ENCODE results near the gene NAGPA.

The NAGPA gene

GRCh38 chr16:5030251-5030870 is 3.4 kb downstream of the NAGPA start:
- DNase-seq (ENCODE audit: low read depth in 2 of 2, low spot score in 1 of 2) = no peak

DNA sequence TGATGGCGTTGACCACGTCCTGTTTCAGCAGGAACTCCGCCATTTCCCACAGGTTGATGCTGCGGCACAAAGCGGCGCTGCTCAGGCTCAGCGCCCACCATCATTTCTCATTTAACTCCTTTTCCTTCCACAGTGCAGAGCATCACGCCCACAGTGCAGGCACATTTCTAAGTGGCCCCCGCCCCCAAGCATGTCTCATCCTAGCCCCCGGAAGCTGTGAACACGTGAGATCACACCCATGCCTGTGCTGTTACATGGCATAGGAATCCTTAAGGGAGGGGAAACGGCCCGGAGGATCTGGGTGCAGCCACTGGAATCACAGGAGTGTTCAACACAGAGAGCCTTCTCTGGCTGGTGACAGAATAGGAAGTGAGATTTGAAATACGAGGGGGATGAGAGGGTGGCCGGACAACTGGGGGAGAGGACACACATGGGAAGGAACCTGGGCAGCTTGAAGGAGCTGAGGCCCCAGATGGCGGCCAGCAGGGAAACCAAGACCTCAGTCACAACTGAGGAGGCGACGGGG is 4.7 kb downstream of the NAGPA start:
- DNase-seq (ENCODE audit: low read depth in 2 of 2, low spot score in 1 of 2) = no peak

GRCh38 chr16:5027575-5028235 is 6.0 kb downstream of the NAGPA start:
- DNase-seq (ENCODE audit: low read depth in 2 of 2, low spot score in 1 of 2) = no peak

GRCh38 chr16:5027086-5027485 is 6.6 kb downstream of the NAGPA start:
- no peak for DNase-seq (ENCODE audit: low read depth in 2 of 2, low spot score in 1 of 2)

DNA sequence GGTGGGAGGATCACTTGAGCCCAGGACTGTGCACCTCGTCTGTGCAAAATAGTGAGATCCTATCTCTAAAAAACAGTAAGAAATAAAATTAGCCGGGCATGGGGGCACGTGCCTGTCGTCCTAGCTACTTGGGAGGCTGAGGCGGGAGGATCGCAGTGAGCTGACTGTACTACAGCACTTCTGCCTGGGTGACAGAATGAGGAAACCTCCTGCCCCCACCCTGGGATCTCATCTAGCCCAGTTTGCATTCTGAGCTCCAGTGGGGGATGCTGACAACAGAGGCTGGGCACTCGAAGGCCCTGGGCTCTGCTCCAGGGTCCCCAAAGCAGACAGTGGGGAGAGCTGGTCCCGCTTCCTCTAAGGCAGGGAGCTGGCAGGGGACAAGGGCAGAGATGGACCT is 7.1 kb downstream of the NAGPA start:
- no peak for DNase-seq (ENCODE audit: low read depth in 2 of 2, low spot score in 1 of 2)

GRCh38 chr16:5025171-5025632 is 8.5 kb downstream of the NAGPA start:
- no peak for DNase-seq (ENCODE audit: low read depth in 2 of 2, low spot score in 1 of 2)

- DNase-seq (ENCODE audit: low read depth in 2 of 2, low spot score in 1 of 2) = no peak
Measured at GRCh38 chr16:5024632-5025031, 9.1 kb downstream of the NAGPA start.

DNA sequence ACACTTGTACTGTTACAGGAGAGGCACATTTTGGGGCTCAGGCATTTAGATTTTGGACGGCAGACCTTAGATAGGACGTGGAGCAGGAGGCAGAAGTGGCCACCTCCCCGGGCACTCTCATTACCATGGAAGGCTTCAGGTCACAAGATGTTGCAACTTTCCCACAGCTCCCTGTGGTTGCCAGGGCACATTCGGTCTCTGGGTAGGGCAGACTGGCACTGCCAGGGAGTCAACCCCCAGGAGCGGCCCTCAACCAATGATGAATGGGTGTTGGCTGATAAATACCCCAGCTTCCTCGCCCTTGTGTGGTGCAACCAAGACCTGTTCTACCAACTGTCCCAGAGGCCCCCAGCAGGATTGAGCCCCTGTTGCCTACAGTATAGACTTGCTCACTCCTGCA is 11.2 kb downstream of the NAGPA start:
- no peak for DNase-seq (ENCODE audit: low read depth in 2 of 2, low spot score in 1 of 2)

- DNase-seq (ENCODE audit: low read depth in 2 of 2, low spot score in 1 of 2) = no peak
Measured at GRCh38 chr16:5020551-5020950, 13.2 kb downstream of the NAGPA start.

GRCh38 chr16:5019775-5020174 is 14.0 kb downstream of the NAGPA start:
- DNase-seq (ENCODE audit: low read depth in 2 of 2, low spot score in 1 of 2) = no peak

GRCh38 chr16:5018793-5019192 is 14.9 kb downstream of the NAGPA start:
- no peak for DNase-seq (ENCODE audit: low read depth in 2 of 2, low spot score in 1 of 2)

DNA sequence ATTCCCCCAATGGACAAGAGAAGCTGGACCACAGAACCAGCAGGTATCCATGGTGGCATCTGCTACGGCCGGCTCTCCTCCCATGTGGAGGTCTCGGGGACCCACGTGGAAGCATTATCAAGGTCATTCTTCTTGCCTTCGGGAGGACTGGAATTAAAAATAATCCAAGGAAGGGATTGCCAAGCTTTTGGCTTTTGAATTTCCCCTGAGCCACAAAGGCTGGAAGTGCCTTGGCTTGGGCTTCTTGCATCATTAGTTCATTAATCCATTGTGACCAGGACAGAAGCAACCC is 16.1 kb downstream of the NAGPA start:
- DNase-seq (ENCODE audit: low read depth in 2 of 2, low spot score in 1 of 2) = no peak

- DNase-seq (ENCODE audit: low read depth in 2 of 2, low spot score in 1 of 2) = no peak
Measured at GRCh38 chr16:5016967-5017677, 16.6 kb downstream of the NAGPA start.

DNA sequence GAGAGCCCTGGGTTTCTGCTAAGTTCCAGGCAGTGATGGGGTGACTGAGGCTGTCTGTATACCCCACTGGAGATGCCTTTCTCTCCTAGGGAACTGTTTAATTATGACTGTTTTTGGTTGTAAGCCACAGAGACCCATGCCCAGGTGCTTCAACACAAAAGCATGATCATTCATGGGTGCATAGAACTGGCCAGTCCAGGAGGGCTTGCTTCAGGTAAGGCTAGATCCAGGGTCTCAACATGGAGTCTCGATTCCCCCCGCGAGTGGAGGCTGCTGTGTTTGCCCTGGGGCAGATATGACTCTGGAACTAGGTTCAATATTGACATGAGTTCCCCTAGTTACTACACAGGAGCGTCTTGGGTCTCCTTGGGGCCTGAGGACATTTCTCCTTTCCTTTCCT is 17.8 kb downstream of the NAGPA start:
- no peak for DNase-seq (ENCODE audit: low read depth in 2 of 2, low spot score in 1 of 2)

DNA sequence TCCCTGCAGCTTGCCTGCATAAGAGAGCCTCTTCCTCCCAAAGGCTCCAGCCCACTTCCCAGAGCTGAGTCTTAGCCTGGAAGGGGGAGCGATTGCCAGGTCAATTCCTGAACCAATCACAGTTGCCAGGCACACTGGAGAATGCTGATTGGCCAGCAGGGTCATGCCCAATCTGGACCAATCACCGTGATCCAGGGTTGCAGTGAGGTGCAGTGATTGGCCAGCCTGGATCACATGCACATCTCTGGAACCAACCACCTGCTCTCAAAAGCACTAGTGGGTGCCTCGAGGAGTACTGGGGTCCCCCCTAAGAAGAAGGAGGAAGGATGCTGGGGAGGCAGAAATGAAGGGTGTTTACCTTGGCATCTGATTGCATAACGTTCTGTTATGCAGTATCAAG is 18.4 kb downstream of the NAGPA start:
- no peak for DNase-seq (ENCODE audit: low read depth in 2 of 2, low spot score in 1 of 2)

- no peak for DNase-seq (ENCODE audit: low read depth in 2 of 2, low spot score in 1 of 2)
Measured at GRCh38 chr16:5012887-5013286, 20.8 kb downstream of the NAGPA start.

- DNase-seq (ENCODE audit: low read depth in 2 of 2, low spot score in 1 of 2) = no peak
Measured at GRCh38 chr16:5011637-5012036, 22.1 kb downstream of the NAGPA start.

- DNase-seq (ENCODE audit: low read depth in 2 of 2, low spot score in 1 of 2) = no peak
Measured at GRCh38 chr16:5010576-5011329, 23.0 kb downstream of the NAGPA start.

DNA sequence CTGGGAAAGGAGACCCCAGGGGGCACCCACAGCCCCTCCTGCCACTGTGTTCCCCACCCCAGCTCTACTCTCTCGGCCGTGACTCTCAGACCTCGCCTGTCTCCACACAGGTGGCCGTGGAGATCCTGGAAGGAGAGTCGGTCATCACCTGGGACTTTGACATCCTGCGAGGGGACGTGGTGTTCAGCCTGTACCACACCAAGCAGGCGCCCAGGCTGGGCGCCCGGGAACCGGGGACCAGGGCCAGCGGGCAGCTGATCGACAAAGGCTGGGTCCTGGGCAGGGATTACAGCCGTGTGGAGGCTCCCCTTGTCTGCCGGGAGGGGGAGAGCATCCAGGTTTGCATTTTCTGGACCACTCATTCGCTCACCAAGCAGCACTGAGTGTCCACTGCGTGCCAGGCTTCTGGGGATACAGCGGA is 25.4 kb downstream of the NAGPA start:
- DNase-seq (ENCODE audit: low read depth in 2 of 2, low spot score in 1 of 2) = no peak

DNA sequence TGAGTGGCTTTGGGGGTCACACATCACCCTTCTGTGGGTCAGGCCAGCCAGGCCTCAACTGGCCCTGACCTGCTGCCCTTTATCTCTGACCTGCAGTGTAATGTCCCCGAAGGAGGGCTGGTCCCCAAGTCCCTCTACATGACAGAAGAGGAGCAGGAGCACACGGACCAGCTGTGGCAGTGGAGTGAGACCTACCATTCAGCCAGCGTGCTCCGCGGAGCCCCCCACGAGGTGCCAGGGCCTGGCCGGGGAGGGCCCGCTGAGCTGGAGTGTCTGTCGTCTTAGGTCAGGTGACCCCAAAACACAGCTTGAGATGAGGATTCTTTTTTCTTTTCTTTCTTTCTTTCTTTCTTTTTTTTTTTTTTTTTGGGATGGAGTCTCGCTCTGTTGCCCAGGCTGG is 26.5 kb downstream of the NAGPA start:
- DNase-seq (ENCODE audit: low read depth in 2 of 2, low spot score in 1 of 2) = no peak

DNA sequence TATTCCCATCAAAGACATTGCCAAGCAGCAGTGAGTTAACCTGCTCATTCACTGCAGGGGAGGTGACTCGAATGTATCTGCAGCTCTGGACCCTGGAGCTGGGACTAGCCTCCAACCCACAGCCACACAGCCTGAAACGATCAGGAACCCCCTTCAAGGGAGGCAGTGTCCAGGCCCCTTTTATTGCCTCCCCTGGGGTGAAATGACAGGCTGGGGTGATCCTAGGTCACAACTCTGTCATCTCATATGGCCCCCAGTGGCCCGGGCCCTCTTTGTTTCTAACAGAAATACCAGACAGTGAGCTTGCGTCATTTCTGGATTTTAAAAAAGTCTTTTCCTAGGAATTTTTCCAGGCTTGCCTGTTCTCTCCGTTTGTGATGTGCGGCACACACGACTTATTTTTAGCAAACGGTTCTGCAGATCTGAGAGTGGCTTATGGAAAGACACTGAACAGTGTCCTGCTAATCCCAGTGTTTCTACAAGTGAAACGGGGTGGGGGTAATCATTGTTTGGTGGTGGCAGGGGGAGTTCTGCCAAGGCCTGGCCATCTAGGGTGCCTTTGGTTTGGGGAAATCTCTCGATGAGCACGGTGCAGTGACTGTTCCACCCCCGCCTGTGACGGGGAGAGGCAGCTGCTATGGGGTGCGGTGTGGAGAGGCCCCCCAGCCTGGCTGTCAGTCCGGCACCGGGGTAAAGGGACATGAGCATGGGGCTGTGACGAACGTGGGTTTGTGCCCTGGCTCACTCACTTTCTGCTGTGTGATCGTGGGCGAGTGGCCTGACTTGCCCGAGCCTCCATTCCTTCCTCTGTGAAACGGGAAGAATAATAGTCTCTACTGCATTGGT is 27.2 kb downstream of the NAGPA start:
- DNase-seq (ENCODE audit: low read depth in 2 of 2, low spot score in 1 of 2) = no peak

Data from stimulated activated CD8-positive, alpha-beta memory T cell treated with anti-CD3 and anti-CD28 coated beads, Interleukin-4, amount 100 ng/mL, for 1 hour (primary cell).